ENCODE results near the gene ZDHHC24. TPM values are rescaled to one million over a fixed set of nuclear protein-coding genes. Genes with fewer than 3 reads are reported as not detected.

ZDHHC24 gene
- total RNA-seq, 1 experiment from 2014 or later: 10.5 TPM

- no peaks in the 10 kb centered on the region for H3K9me2 ChIP-seq (ENCODE audit: insufficient read depth)
- no peak overlapping the region for H3K27ac ChIP-seq (ENCODE audit: low read depth, low read length)
- no peak overlapping the region for H3K4me2 ChIP-seq (ENCODE audit: low read length)
- TF ChIP-seq CBX3 (IDR thresholded peaks at IDR 0.05; ENCODE audit: low read depth) (no peak), EGR1 (IDR thresholded peaks at IDR 0.05; ENCODE audit: low read depth) (no peak), CTCF (IDR thresholded peaks at IDR 0.05 in 2 of 3, conservative IDR thresholded peaks at IDR 0.05 in 1 of 3; ENCODE audit: borderline replicate concordance in 1 of 3, insufficient read depth in 1 of 3, low read depth in 2 of 3, low read length in 2 of 3) (no peak), ZFX (IDR thresholded peaks at IDR 0.05) (no peak), JUND (IDR thresholded peaks at IDR 0.05) (no peak), ELF1 (IDR thresholded peaks at IDR 0.05; ENCODE audit: borderline replicate concordance, low read depth) (no peak)
- no peak overlapping the region for H3K4me3 ChIP-seq (replicated peaks in 1 of 2; ENCODE audit: low read depth in 1 of 2, low read length in 2 of 2)
- no peak overlapping the region for H2AFZ ChIP-seq (ENCODE audit: low read depth, low read length, poor library complexity, severe bottlenecking)
- DNase-seq (ENCODE audit: low read depth, low spot score) (no peak), ATAC-seq (no peak)
- CTCF ChIA-PET: interaction anchor here (0.9 kb wide), 1 partner anchor 91 kb away, joined by 3 read pairs; no protein-coding TSS in a partner anchor
- H3K9ac ChIP-seq (ENCODE audit: low read length): no peak overlapping the region
- peaks cover 8 to 10% of the 10 kb centered on the region in 2 experiments; a peak in 2 of 4 replicates for H3K36me3 ChIP-seq (ENCODE audit: control insufficient read depth in 1 of 2, insufficient read depth in 2 of 2, low read length in 2 of 2)
- no peaks in the 10 kb centered on the region for H3K27me3 ChIP-seq (ENCODE audit: insufficient read depth, low read length)
- no TSS peak for BruUV-seq (replicated peaks)
- H3K79me2 ChIP-seq (ENCODE audit: insufficient read depth, low read length): peaks cover 6% of the 10 kb centered on the region; the same call in 1 of the 2 replicates
- POLR2A ChIA-PET: no interaction called here
- RAD21 ChIA-PET (ENCODE audit: low non-redundant PET in 1 of 2, low total read pairs in 2 of 2, uncharacterized antibody in 2 of 2, unreplicated experiment in 2 of 2): no interaction called here
- peaks cover 6 to 15% of the 10 kb centered on the region in 2 experiments; a peak in 1 of 4 replicates for H3K4me1 ChIP-seq (ENCODE audit: control insufficient read depth in 1 of 2, insufficient read depth in 2 of 2, low read length in 2 of 2)
- intact Hi-C loops (cut with micrococcal nuclease): no loop called here
- no peaks in the 10 kb centered on the region for H4K20me1 ChIP-seq (ENCODE audit: insufficient read depth)
- no peaks in the 10 kb centered on the region for H3K9me3 ChIP-seq (ENCODE audit: control insufficient read depth in 1 of 2, insufficient read depth in 1 of 2, low read depth in 1 of 2, low read length in 2 of 2)
Observed at GRCh38 chr11:66476173-66476840, 69.5 kb downstream of the ZDHHC24 start.

Measured in HCT116 (cell line).